ENCODE data around the gene KCNH5.

DNA sequence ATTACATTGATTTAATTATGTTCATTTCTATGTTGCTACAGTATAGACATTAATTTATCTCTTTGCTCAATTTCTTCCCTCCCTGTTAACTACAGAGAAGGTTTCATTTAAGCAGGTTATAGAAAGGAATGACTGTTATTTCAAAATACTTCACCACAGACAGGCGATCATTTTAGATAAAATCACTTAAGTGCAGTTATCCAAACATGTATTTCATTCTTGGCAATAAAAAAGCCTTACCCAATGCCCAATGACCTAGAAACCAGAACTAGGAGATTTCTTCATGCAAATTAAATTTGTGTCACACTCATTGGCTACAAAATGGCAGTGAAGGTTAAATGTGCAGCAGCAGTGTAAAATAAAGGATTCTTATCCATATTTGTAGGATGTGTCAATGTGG is 266.4 kb downstream of the KCNH5 start:
- TF ChIP-seq GATA2 (IDR thresholded peaks at IDR 0.05; ENCODE audit: low read depth, low read length) (no peak), GATA3 (IDR thresholded peaks at IDR 0.05; ENCODE audit: low read depth, low read length) (no peak)

Data from SH-SY5Y (cell line).